Inflammatory macrophage (primary cell): ENCODE measurements around the gene LYPD6.

Source experiments
- DNase-seq, 2 donors: peaks; one replicate each; pipeline ENCODE4 v3.0.0-alpha.2; 2020 to 2022

Gene LYPD6

GRCh38 chr2:149410701-149411484, 80.5 kb downstream of the LYPD6 start:
- no peak for DNase-seq

- DNase-seq, result no peak
These were observed 83.1 kb downstream of the LYPD6 start for GRCh38 chr2:149413487-149413886.

GRCh38 chr2:149415086-149415485, 84.7 kb downstream of the LYPD6 start:
- no peak for DNase-seq

GRCh38 chr2:149418065-149418464, 87.7 kb downstream of the LYPD6 start:
- DNase-seq, result no peak

GRCh38 chr2:149420053-149420963, 89.9 kb downstream of the LYPD6 start:
- DNase-seq, result no peak

GRCh38 chr2:149421791-149422190, 91.4 kb downstream of the LYPD6 start:
- no peak for DNase-seq

- no peak for DNase-seq
These were observed 92.1 kb downstream of the LYPD6 start for GRCh38 chr2:149422337-149422990.

GRCh38 chr2:149422991-149423338, 92.6 kb downstream of the LYPD6 start:
- DNase-seq, result no peak

GRCh38 chr2:149423630-149424029, 93.2 kb downstream of the LYPD6 start:
- no peak for DNase-seq

- DNase-seq, result no peak
These were observed 97.0 kb downstream of the LYPD6 start for GRCh38 chr2:149427387-149427786.

- no peak for DNase-seq
These were observed 98.4 kb downstream of the LYPD6 start for GRCh38 chr2:149428783-149429182.

- no peak for DNase-seq
These were observed 100.7 kb downstream of the LYPD6 start for GRCh38 chr2:149430743-149431736.

- no peak for DNase-seq
These were observed 108.1 kb downstream of the LYPD6 start for GRCh38 chr2:149438330-149438960.

GRCh38 chr2:149441255-149441654, 110.9 kb downstream of the LYPD6 start:
- no peak for DNase-seq

- DNase-seq, result no peak
These were observed 112.0 kb downstream of the LYPD6 start for GRCh38 chr2:149442346-149442745.

- no peak for DNase-seq
These were observed 112.8 kb downstream of the LYPD6 start for GRCh38 chr2:149443150-149443549.

- no peak for DNase-seq
These were observed 116.4 kb downstream of the LYPD6 start for GRCh38 chr2:149446748-149447147.

GRCh38 chr2:149448315-149448714, 117.9 kb downstream of the LYPD6 start:
- no peak for DNase-seq

- no peak for DNase-seq
These were observed 118.6 kb downstream of the LYPD6 start for GRCh38 chr2:149449017-149449416.

- DNase-seq, result no peak
These were observed 121.2 kb downstream of the LYPD6 start for GRCh38 chr2:149451417-149452165.

- no peak for DNase-seq
These were observed 125.9 kb downstream of the LYPD6 start for GRCh38 chr2:149456285-149456684.
